ENCODE results near the gene TPGS2. TPM values are rescaled to one million over a fixed set of nuclear protein-coding genes. Genes with fewer than 3 reads are reported as not detected.

Gene TPGS2
- total and polyA plus RNA-seq, 2 donors from 2014 or later, result 63.0 to 75.0 TPM

DNA sequence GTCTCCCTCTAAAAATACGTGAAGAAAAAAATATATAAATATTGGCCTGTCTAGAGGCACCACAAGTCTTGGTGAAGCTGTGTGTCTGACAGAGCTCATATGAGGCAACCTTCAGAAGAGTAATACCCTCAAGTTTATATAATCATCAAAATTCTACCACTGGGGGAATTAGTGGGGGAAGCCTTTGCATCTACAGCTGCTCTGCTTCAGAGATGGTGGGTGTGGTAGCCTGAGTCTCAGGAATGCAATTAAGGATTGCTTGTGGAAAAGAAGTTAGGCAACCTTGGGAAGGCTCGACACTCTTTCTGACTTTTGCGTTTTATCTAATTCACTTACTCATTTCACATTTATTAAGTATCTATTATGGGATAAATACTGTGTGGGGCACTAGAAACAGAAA lies 17.4 kb downstream of the TPGS2 start:
- Histone ChIP-seq H3K4me1 (ENCODE audit: control insufficient read depth in 2 of 3, insufficient read depth in 2 of 3, low read depth in 1 of 3, low read length in 3 of 3) (no peaks in the 10 kb centered on the region), H3K27me3 (ENCODE audit: control insufficient read depth, insufficient read depth, low read length) (no peaks in the 10 kb centered on the region), H3K9me3 (ENCODE audit: control insufficient read depth in 2 of 3, insufficient read depth in 1 of 3, low read length in 3 of 3) (no peaks in the 10 kb centered on the region), H3K36me3 (ENCODE audit: control insufficient read depth in 2 of 3, insufficient read depth in 3 of 3, low read length in 3 of 3) (peaks cover 2 to 8% (median 3%) of the 10 kb centered on the region in 3 donors), H3K27ac (ENCODE audit: low read depth in 2 of 2, low read length in 2 of 2) (no peak overlapping the region), H3K9ac (ENCODE audit: low read length in 3 of 3) (no peak overlapping the region), H3K4me3 (ENCODE audit: low read length in 3 of 3) (no peak overlapping the region)
- FAIRE-seq (no peak), DNase-seq (no peak)
- TF ChIP-seq, protein P1, sequence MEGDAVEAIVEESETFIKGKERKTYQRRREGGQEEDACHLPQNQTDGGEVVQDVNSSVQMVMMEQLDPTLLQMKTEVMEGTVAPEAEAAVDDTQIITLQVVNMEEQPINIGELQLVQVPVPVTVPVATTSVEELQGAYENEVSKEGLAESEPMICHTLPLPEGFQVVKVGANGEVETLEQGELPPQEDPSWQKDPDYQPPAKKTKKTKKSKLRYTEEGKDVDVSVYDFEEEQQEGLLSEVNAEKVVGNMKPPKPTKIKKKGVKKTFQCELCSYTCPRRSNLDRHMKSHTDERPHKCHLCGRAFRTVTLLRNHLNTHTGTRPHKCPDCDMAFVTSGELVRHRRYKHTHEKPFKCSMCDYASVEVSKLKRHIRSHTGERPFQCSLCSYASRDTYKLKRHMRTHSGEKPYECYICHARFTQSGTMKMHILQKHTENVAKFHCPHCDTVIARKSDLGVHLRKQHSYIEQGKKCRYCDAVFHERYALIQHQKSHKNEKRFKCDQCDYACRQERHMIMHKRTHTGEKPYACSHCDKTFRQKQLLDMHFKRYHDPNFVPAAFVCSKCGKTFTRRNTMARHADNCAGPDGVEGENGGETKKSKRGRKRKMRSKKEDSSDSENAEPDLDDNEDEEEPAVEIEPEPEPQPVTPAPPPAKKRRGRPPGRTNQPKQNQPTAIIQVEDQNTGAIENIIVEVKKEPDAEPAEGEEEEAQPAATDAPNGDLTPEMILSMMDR (IDR thresholded peaks at IDR 0.05; ENCODE audit: borderline replicate concordance, extremely low read depth, insufficient read depth), result no peak
- intact Hi-C loops (cut with DNase I), result no loop called here

DNA sequence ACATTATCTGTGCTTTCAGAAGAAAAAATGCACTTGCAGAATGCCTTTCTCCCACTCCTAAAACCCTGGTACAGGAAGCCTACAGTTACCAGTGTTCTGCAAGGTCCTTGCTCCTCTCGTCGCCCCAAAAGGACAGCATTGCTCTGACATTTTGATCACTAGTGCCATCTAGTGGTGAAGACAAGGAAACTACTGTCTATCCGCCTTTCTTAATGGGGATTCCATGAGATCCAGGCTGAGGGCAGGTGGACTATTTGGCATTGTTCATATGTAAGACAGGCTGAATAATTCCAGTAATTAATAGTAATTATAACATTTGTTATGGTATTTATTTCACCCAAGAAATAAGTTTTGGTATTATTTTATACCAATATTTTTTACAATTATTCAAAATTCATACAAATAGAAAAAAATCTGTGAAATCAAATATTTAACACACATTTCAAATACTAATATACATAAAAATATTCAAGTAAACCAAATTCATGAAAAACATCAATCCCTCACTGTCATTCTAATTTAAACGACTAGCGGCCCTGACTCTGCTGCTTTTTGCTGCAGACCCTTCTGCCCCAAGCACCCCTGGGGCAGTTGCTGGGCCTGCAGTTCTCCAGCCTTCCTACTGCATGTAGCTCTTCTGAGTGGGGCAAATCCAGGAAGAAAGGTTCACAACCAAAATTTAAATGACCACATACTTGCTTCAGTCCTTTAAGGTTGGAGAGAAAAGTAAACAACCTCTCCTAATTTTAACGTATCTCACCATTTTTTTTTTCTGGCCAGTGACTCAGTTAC lies 19.0 kb downstream of the TPGS2 start:
- Histone ChIP-seq H3K9me3 (ENCODE audit: control insufficient read depth in 2 of 3, insufficient read depth in 1 of 3, low read length in 3 of 3) (no peaks in the 10 kb centered on the region), H3K9ac (ENCODE audit: low read length in 3 of 3) (no peak overlapping the region), H3K27ac (ENCODE audit: low read depth in 2 of 2, low read length in 2 of 2) (no peak overlapping the region), H3K4me1 (ENCODE audit: control insufficient read depth in 2 of 3, insufficient read depth in 2 of 3, low read depth in 1 of 3, low read length in 3 of 3) (no peaks in the 10 kb centered on the region), H3K4me3 (ENCODE audit: low read length in 3 of 3) (no peak overlapping the region), H3K36me3 (ENCODE audit: control insufficient read depth in 2 of 3, insufficient read depth in 3 of 3, low read length in 3 of 3) (peaks cover 3 to 17% (median 4%) of the 10 kb centered on the region in 3 donors), H3K27me3 (ENCODE audit: control insufficient read depth, insufficient read depth, low read length) (no peaks in the 10 kb centered on the region)
- intact Hi-C loops (cut with DNase I), result no loop called here
- TF ChIP-seq, protein P1 (IDR thresholded peaks at IDR 0.05; ENCODE audit: borderline replicate concordance, extremely low read depth, insufficient read depth), result peak; percentile 64
- FAIRE-seq (peak; percentile 96), DNase-seq (peak in 4 of 5 donors; percentile 45 to 88 (median 68))

DNA sequence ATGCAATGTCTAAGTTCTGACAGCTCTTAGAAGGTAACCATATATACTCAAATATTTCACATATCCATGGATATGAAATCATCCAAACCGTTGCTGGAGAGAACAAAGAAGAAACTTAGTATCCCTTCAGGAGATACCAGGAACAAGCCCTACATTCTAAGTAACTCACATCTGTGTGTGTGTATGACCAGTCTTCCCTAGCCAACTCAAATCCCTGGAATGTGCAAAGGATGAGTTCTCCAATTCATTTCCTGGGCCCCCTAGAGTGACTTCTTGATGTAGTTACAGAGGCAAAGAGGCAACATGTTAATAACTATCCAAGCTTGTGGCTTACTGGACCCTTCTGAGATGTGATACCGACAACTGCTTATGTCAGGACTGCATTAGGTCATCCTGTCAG lies 20.1 kb downstream of the TPGS2 start:
- DNase-seq, result no peak
- no peak overlapping the region for H3K9ac ChIP-seq (ENCODE audit: low read length in 3 of 3)
- TF ChIP-seq, protein P1 (IDR thresholded peaks at IDR 0.05; ENCODE audit: borderline replicate concordance, extremely low read depth, insufficient read depth), result no peak
- H3K4me1 ChIP-seq (ENCODE audit: control insufficient read depth in 2 of 3, insufficient read depth in 2 of 3, low read depth in 1 of 3, low read length in 3 of 3), result no peaks in the 10 kb centered on the region
- intact Hi-C loops (cut with DNase I), result no loop called here
- H3K9me3 ChIP-seq (ENCODE audit: control insufficient read depth in 2 of 3, insufficient read depth in 1 of 3, low read length in 3 of 3), result no peaks in the 10 kb centered on the region
- H3K27me3 ChIP-seq (ENCODE audit: control insufficient read depth, insufficient read depth, low read length), result no peaks in the 10 kb centered on the region
- no peak overlapping the region for H3K27ac ChIP-seq (ENCODE audit: low read depth in 2 of 2, low read length in 2 of 2)
- no peak for FAIRE-seq
- H3K4me3 ChIP-seq (ENCODE audit: low read length in 3 of 3), result no peak overlapping the region
- H3K36me3 ChIP-seq (ENCODE audit: control insufficient read depth in 2 of 3, insufficient read depth in 3 of 3, low read length in 3 of 3), result peaks cover 4 to 20% (median 5%) of the 10 kb centered on the region in 3 donors
